ENCODE results near the gene OSCP1.
"Not testable (repeated sequence)": the region's sequence is repeated elsewhere in the genome, so short reads cannot be mapped to it uniquely, and the experiment has no call there.

The OSCP1 gene, protein sequence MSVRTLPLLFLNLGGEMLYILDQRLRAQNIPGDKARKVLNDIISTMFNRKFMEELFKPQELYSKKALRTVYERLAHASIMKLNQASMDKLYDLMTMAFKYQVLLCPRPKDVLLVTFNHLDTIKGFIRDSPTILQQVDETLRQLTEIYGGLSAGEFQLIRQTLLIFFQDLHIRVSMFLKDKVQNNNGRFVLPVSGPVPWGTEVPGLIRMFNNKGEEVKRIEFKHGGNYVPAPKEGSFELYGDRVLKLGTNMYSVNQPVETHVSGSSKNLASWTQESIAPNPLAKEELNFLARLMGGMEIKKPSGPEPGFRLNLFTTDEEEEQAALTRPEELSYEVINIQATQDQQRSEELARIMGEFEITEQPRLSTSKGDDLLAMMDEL

GRCh38 chr1:36450270-36450918 is at the start of gene OSCP1:
TSS of gene OSCP1 (minus strand) at chr1:36450451. CDS start at chr1:36450369, 82 bp downstream.
- DNase-seq: peak; percentile 98

GRCh38 chr1:36497207-36497606 is 47.0 kb upstream of the OSCP1 start:
- no peak for DNase-seq

DNA sequence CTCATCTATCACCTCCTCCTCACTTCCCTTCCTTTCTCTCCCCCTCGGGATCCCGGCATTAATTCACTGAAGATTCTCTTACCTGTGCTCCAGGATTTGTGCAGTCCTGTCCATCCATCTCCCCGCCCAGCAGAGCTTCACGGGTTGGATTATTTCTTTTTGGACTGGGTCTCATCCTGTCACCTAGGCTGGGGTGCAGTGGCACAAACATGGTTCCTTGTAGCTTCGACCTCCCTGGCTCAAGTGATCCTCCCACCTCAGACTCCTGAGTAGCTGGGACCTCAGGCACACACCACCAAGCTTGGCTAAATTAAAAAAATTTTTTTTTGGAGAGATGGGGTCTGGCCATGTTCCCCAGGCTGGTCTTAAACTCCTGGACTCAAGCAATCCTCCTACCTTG is 44.7 kb upstream of the OSCP1 start:
- no peak for DNase-seq

- no peak for DNase-seq
These were observed 43.3 kb upstream of the OSCP1 start for GRCh38 chr1:36493524-36493923.

- no peak for DNase-seq
These were observed 42.2 kb upstream of the OSCP1 start for GRCh38 chr1:36492491-36492890.

- DNase-seq: not testable (repeated sequence)
These were observed 39.2 kb upstream of the OSCP1 start for GRCh38 chr1:36489258-36490051.

- DNase-seq: no peak
These were observed 37.7 kb upstream of the OSCP1 start for GRCh38 chr1:36487906-36488305.

DNA sequence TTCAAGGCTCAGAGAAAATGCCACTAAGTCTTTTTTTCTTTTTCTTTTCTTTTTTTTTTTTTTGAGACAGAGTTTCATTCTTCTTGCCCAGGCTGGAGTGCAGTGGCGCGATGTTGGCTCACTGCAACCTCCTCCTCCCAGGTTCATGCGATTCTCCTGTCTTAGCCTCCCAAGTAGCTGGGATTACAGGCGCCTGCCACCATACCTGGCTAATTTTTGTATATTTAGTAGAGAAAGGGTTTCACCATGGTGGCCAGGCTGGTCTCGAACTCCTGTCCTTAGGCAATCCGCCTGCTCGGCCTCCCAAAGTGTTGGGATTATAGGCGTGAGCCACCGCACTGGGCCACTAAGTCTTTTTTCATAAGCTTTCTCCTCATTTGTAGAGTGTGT is 37.1 kb upstream of the OSCP1 start:
- not testable (repeated sequence) for DNase-seq

- DNase-seq: no peak
These were observed 36.4 kb upstream of the OSCP1 start for GRCh38 chr1:36486439-36487335.

- no peak for DNase-seq
These were observed 35.8 kb upstream of the OSCP1 start for GRCh38 chr1:36486093-36486438.

GRCh38 chr1:36484099-36484498 is 33.8 kb upstream of the OSCP1 start:
- DNase-seq: no peak

GRCh38 chr1:36482724-36483388 is 32.6 kb upstream of the OSCP1 start, which contains the start of gene CSF3R:
TSS of gene CSF3R (minus strand) at chr1:36482913. CDS start at chr1:36479496, 3,417 bp downstream.
- no peak for DNase-seq

DNA sequence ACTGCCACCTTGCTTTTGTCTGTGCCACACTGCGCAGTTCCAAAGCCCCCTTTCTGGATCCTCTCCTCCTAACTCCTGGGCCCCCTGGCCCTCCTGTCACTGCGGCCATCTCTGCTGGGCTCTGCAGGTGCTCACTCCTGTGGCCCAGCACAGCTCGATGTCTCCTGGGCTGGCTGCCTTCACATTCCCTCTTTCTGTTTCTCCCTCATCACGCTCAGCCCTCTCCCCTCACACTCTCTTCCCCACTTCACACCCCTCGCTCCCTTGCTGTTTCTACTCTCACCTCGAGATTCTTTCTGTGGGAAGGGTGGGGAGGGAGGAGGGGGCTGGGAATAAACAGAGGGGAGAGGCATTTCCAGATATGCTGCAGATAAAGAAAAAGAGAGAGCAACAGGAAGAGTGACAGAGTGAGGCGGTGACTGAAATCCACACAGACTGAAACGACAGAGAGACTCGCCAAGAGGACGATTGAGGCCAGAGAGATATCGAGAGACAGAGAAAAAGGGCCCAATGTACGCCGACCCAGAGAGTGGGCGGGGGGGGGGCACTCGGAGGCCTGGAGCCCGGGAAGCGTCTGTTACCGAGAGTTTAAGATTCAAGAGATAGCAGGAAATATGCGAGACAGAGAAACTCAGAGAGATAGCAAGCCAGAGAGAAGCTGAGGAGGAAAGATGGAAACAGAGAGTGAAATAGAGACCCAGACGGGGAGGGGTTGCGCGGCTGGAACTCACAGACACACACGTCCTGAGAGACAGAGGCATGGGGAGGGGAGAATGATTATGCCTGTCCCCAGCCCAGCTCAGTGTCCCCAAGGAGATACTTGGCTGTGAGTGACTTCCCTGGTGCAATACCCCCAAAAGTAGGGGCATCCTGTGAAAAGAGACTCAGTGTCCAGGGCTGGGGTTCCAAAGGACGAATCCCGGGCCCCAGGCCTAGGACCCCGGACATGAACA is 31.8 kb upstream of the OSCP1 start:
- no peak for DNase-seq

- DNase-seq: no peak
These were observed 30.8 kb upstream of the OSCP1 start for GRCh38 chr1:36481091-36481490.

DNA sequence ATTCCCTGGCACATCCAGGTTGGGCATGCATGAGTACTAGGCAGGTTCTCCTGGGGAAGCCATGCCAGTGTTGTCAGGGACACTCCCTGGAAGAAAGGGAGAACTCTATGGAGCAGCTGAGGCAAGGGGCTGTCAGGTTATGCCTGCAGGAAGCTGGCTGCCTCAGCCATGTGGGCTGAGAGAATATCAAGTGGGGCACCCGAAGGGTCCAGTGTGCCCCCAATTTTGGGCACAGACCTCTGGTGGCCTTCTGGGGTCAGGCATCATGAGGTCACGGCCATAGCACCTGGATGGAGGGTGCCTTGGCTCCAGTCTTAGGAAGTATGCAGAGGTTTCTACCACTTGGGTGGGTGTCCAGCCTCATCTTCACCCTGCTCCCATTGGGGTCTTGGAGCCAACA is 29.9 kb upstream of the OSCP1 start:
- no peak for DNase-seq

DNA sequence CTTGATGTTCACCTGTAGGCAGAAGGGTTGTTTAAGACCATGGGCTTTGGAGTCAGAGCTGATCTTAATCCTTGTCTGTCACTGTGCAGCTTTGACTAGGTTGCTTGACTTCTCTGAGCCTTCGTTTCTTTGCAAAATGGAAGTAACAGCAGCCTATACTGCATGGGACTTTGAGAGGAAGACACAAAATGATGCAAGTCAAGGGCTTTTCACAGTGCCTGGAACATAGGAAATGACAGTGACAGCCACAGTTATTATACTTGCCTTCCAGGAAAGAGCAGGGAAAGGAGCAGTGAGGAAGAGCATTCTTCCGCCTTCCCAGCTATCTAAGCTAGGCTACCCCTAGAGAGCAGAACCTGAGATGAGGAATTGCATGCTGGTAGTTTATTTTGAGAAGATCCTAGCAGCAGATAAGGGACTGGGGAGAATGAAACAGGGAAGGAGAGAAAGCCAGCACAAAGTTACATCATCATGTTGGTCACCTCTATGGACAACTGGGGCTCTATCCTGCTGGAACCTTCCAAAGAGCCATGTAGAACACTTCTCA is 29.3 kb upstream of the OSCP1 start:
- no peak for DNase-seq

GRCh38 chr1:36477615-36478014 is 27.4 kb upstream of the OSCP1 start:
- not testable (repeated sequence) for DNase-seq

DNA sequence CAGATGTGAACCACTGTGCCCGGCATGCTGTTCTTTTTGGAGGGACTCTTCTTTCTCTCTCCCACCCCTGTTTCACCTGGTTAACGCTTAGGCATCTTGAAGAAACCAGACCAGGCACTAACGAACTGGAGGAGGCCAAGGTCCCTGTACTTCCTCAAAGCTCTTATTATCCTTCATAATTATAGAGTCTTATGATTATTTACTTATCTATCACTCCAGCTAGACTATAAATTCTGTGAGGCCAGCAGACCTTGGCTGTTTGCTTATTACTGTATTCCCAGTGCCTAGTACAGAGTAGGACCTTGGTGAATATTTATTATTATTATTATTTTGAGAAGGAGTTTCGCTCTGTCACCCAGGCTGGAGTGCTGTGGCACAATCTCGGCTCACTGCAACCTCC is 26.7 kb upstream of the OSCP1 start:
- no peak for DNase-seq

DNA sequence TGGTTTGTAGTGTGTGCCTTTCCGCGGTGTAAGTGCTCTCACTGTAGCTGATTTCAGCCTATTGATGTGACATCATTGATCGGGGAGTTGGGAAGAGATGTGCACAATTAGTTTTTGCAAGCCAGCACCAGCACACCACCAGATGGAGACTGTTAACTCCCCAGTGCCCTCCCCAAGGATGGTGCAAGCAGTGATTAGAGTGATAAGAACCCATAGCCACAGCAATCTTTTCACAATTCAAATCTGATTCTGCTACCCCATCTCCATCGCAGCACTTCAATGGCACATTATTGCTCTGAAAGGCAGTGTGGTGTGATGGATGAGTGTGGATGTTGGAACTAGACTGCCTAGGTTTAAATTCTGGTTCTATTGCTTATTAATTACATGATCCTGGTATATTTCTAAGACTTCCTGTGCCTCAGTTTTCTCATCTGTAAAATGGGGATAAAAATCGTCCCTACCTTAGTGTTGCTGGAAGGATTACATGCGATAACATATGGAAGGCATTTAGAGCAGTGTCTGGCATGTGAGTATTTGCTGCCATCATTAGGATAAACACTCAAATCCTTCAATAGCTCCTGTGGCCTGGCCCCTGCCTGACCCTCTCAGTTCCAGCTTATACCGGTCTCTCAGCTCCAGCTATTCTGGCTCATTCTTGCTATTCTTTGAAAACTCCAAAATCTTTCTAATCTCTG is 25.8 kb upstream of the OSCP1 start:
- no peak for DNase-seq

DNA sequence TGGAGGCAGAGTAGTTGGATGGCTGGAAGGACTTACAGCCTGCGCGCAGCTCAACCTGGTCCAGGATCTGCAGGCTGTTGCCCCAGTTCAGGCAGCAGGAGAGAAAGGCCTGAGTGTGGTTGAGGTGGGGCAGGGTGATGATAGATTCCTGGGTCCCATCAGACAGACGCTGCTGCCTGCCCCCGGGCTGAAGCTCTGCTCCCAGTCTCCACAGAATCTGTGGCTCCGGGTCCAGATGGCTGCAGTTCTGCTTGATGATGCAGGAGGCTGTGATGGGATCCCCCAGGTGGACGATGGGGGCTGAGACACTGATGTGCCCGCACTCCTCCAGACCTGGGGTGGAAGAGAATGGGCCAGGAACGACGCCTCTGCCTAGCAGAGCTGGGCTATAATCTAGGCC is 25.1 kb upstream of the OSCP1 start:
- no peak for DNase-seq
